NCI-H69 (cell line): Measurements from ENCODE around the gene MRPL36.

Source experiments
- DNase-seq: peaks from one replicate; lab custom pipeline; 2025; lab: John Stamatoyannopoulos, UW

The MRPL36 gene

DNA sequence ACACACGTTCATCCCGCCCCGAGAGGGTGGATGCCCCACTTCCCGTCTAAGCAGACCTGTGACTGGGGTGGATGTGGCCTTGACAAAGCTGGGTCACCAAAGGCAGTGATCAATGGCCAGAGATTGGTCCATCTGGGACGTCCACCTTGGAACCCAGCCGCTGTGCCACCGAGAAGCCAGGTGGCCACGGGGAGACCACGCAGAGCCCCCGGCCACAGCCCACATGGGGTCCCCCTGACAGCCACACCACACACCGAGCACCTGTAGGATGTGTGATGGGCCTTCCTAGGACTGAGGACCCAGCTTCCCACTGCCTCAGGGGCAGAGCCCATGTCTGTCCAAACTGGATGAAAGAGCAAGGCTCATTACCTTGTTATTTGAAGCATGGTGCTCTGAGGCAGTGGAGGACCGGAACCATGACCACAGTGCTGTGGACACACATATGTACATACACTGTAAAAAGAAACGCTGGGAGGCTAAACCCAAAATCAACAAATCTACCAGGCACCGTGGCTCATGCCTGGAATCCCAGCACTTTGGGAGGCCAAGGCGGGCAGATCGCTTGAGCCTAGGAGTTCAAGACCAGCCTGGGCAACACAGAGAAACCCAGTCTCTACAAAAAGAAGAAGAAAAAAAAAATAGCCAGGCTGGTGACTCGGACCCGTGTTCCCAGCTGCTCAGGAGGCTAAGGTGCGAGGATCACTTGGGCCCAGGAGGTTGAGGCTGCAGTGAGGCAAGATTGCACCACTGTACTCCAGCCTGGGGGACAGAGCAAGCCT, 50.1 kb downstream of the MRPL36 start:
- no peak for DNase-seq

DNA sequence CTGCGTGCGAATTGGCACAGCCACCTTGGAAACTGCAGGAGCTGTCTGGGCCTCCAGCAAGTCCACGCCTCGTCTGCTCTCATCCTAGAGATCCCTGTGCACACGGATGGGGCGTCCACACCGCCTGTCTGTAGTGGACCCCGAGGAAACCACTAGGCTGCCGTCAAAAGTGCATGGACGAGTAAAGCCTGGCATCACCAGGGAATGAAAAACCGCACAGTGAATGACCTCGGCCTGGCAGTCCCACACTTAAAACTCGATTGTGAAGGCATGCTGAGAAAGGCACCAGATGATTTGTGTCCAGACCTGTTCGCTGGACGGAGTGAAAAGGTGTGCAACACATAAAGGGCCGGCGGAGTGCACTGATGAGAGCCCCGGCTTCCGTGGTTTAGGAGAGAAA, 50.8 kb downstream of the MRPL36 start:
- DNase-seq, result no peak
